Testis (tissue), 2 donors: ENCODE data around the gene AP2B1.

Source experiments
- POLR2A ChIP-seq: fragments of 450-650 bp; IDR thresholded peaks from one replicate; pipeline ENCODE4 v1.6.1; 2017; ENCODE audit warnings: antibody characterized with exemption, mild to moderate bottlenecking, moderate library complexity
- TF ChIP-seq, protein P1 (sequence below), 3 experiments: fragments of 450-650 bp in 2 of 3; fragments of 200-600 bp in 1 of 3; sonication (generic) in 1 of 3; IDR thresholded peaks; one replicate each; pipeline ENCODE4 v1.5.1; 2016 to 2019; ENCODE audit warnings: antibody characterized with exemption in 3 of 3, mild to moderate bottlenecking in 2 of 3, moderate library complexity in 1 of 3

GRCh38 chr17:35745749-35746320 is 158.7 kb downstream of the AP2B1 start:
- TF ChIP-seq, protein P1, sequence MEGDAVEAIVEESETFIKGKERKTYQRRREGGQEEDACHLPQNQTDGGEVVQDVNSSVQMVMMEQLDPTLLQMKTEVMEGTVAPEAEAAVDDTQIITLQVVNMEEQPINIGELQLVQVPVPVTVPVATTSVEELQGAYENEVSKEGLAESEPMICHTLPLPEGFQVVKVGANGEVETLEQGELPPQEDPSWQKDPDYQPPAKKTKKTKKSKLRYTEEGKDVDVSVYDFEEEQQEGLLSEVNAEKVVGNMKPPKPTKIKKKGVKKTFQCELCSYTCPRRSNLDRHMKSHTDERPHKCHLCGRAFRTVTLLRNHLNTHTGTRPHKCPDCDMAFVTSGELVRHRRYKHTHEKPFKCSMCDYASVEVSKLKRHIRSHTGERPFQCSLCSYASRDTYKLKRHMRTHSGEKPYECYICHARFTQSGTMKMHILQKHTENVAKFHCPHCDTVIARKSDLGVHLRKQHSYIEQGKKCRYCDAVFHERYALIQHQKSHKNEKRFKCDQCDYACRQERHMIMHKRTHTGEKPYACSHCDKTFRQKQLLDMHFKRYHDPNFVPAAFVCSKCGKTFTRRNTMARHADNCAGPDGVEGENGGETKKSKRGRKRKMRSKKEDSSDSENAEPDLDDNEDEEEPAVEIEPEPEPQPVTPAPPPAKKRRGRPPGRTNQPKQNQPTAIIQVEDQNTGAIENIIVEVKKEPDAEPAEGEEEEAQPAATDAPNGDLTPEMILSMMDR (IDR thresholded peaks at IDR 0.05), result no peak
- no peak for TF ChIP-seq POLR2A
